Activated naive CD8-positive, alpha-beta T cell treated with anti-CD3 and anti-CD28 coated beads for 36 hours (primary cell): Measurements from ENCODE around the gene PPP1R2. TPM values are rescaled to one million over a fixed set of nuclear protein-coding genes. Genes with fewer than 3 reads are reported as not detected.
A peak's percentile ranks its signal among the peaks of the same experiment; 100 is the strongest.

Experiments
- DNase-seq: peaks from one replicate; pipeline ENCODE4 v3.0.0; 2021
- H3K27ac Mint-ChIP-seq: one replicate; pipeline ENCODE4 v1.8.0; 2022; ENCODE audit warnings: mild to moderate bottlenecking, moderate library complexity, mixed read lengths
- H3K27me3 Mint-ChIP-seq: one replicate; pipeline ENCODE4 v1.8.0; 2022; ENCODE audit warnings: mild to moderate bottlenecking, mixed read lengths
- H3K36me3 Mint-ChIP-seq: one replicate; pipeline ENCODE4 v1.8.0; 2021; ENCODE audit warnings: mild to moderate bottlenecking, mixed read lengths
- H3K4me1 Mint-ChIP-seq: one replicate; pipeline ENCODE4 v1.8.0; 2021; ENCODE audit warnings: mixed read lengths
- H3K4me3 Mint-ChIP-seq: one replicate; pipeline ENCODE4 v1.8.0; 2022; ENCODE audit warnings: mild to moderate bottlenecking, moderate library complexity, mixed read lengths
- H3K9me3 Mint-ChIP-seq: one replicate; pipeline ENCODE4 v1.8.0; 2022; ENCODE audit warnings: mixed read lengths
- total RNA-seq, 2 experiments: library from RNA; stranded (reverse); gene quantifications; one replicate each; pipeline ENCODE4 v1.2.3, GENCODE V29; 2021

PPP1R2 gene
- total RNA-seq, 2 experiments from 2014 or later: 89.5 to 91.8 TPM

- H3K36me3 Mint-ChIP-seq: no peaks in the 10 kb centered on the region
- peaks cover 12% of the 10 kb centered on the region for H3K4me1 Mint-ChIP-seq
- H3K9me3 Mint-ChIP-seq: no peaks in the 10 kb centered on the region
- no peaks in the 10 kb centered on the region for H3K27me3 Mint-ChIP-seq
- DNase-seq: no peak
- H3K4me3 Mint-ChIP-seq: no peak overlapping the region
- no peak overlapping the region for H3K27ac Mint-ChIP-seq
Observed at GRCh38 chr3:195574497-195575304, 31.6 kb upstream of the PPP1R2 start.

GRCh38 chr3:195573611-195574496, 30.7 kb upstream of the PPP1R2 start:
- Mint-ChIP-seq H3K9me3 (no peaks in the 10 kb centered on the region), H3K27me3 (no peaks in the 10 kb centered on the region), H3K4me3 (no peak overlapping the region), H3K27ac (no peak overlapping the region), H3K36me3 (no peaks in the 10 kb centered on the region), H3K4me1 (peaks cover 9% of the 10 kb centered on the region)
- no peak for DNase-seq

GRCh38 chr3:195571361-195571760, 28.2 kb upstream of the PPP1R2 start:
- no peak for DNase-seq
- Mint-ChIP-seq H3K4me1 (peaks cover 12% of the 10 kb centered on the region), H3K4me3 (no peak overlapping the region), H3K27me3 (no peaks in the 10 kb centered on the region), H3K27ac (no peak overlapping the region), H3K9me3 (no peaks in the 10 kb centered on the region), H3K36me3 (no peaks in the 10 kb centered on the region)

- Mint-ChIP-seq H3K27me3 (no peaks in the 10 kb centered on the region), H3K36me3 (no peaks in the 10 kb centered on the region), H3K9me3 (no peaks in the 10 kb centered on the region), H3K4me3 (no peak overlapping the region), H3K27ac (no peak overlapping the region), H3K4me1 (peaks cover 12% of the 10 kb centered on the region)
- DNase-seq: no peak
Observed at GRCh38 chr3:195570912-195571311, 27.8 kb upstream of the PPP1R2 start.

- peaks cover 12% of the 10 kb centered on the region for H3K4me1 Mint-ChIP-seq
- H3K27me3 Mint-ChIP-seq: no peaks in the 10 kb centered on the region
- no peak overlapping the region for H3K27ac Mint-ChIP-seq
Observed at GRCh38 chr3:195570344-195570743, 27.2 kb upstream of the PPP1R2 start.

GRCh38 chr3:195568630-195569029, 25.5 kb upstream of the PPP1R2 start:
- Mint-ChIP-seq H3K9me3 (no peaks in the 10 kb centered on the region), H3K4me1 (peaks cover 12% of the 10 kb centered on the region), H3K27ac (no peak overlapping the region), H3K27me3 (no peaks in the 10 kb centered on the region), H3K36me3 (no peaks in the 10 kb centered on the region), H3K4me3 (no peak overlapping the region)
- DNase-seq: no peak

More at GRCh38 chr3:195570344-195570743, 27.2 kb upstream of the PPP1R2 start:
- Mint-ChIP-seq H3K36me3 (no peaks in the 10 kb centered on the region), H3K4me3 (no peak overlapping the region), H3K9me3 (no peaks in the 10 kb centered on the region)
- DNase-seq: no peak

GRCh38 chr3:195566797-195567196, 23.7 kb upstream of the PPP1R2 start:
- Mint-ChIP-seq H3K27me3 (no peaks in the 10 kb centered on the region), H3K27ac (no peak overlapping the region), H3K4me3 (no peak overlapping the region), H3K36me3 (no peaks in the 10 kb centered on the region), H3K4me1 (peaks cover 12% of the 10 kb centered on the region), H3K9me3 (no peaks in the 10 kb centered on the region)
- DNase-seq: no peak

- DNase-seq: no peak
- no peaks in the 10 kb centered on the region for H3K27me3 Mint-ChIP-seq
- H3K4me3 Mint-ChIP-seq: no peak overlapping the region
- H3K36me3 Mint-ChIP-seq: no peaks in the 10 kb centered on the region
- H3K9me3 Mint-ChIP-seq: no peaks in the 10 kb centered on the region
- peaks cover 12% of the 10 kb centered on the region for H3K4me1 Mint-ChIP-seq
- H3K27ac Mint-ChIP-seq: no peak overlapping the region
Observed at GRCh38 chr3:195565716-195566115, 22.6 kb upstream of the PPP1R2 start.

- no peak for DNase-seq
- H3K4me3 Mint-ChIP-seq: no peak overlapping the region
- H3K9me3 Mint-ChIP-seq: no peaks in the 10 kb centered on the region
- H3K36me3 Mint-ChIP-seq: no peaks in the 10 kb centered on the region
- H3K27ac Mint-ChIP-seq: no peak overlapping the region
- peaks cover 14% of the 10 kb centered on the region for H3K4me1 Mint-ChIP-seq
- H3K27me3 Mint-ChIP-seq: no peaks in the 10 kb centered on the region
Observed at GRCh38 chr3:195563317-195563716, 20.2 kb upstream of the PPP1R2 start.

GRCh38 chr3:195559723-195560409, 16.7 kb upstream of the PPP1R2 start:
- no peaks in the 10 kb centered on the region for H3K36me3 Mint-ChIP-seq
- H3K4me3 Mint-ChIP-seq: no peak overlapping the region
- H3K27ac Mint-ChIP-seq: no peak overlapping the region
- H3K27me3 Mint-ChIP-seq: no peaks in the 10 kb centered on the region
- no peak for DNase-seq
- H3K4me1 Mint-ChIP-seq: peaks cover 20% of the 10 kb centered on the region
- H3K9me3 Mint-ChIP-seq: no peaks in the 10 kb centered on the region

- no peaks in the 10 kb centered on the region for H3K9me3 Mint-ChIP-seq
- H3K36me3 Mint-ChIP-seq: no peaks in the 10 kb centered on the region
- no peak overlapping the region for H3K4me3 Mint-ChIP-seq
- no peaks in the 10 kb centered on the region for H3K27me3 Mint-ChIP-seq
- H3K27ac Mint-ChIP-seq: peak overlapping the region; percentile 32
- peaks cover 24% of the 10 kb centered on the region for H3K4me1 Mint-ChIP-seq
- no peak for DNase-seq
Observed at GRCh38 chr3:195558602-195559001, 15.5 kb upstream of the PPP1R2 start.

GRCh38 chr3:195557322-195557721, 14.2 kb upstream of the PPP1R2 start:
- Mint-ChIP-seq H3K9me3 (no peaks in the 10 kb centered on the region), H3K27me3 (no peaks in the 10 kb centered on the region), H3K4me3 (no peak overlapping the region), H3K36me3 (no peaks in the 10 kb centered on the region), H3K27ac (no peak overlapping the region), H3K4me1 (peaks cover 33% of the 10 kb centered on the region)
- no peak for DNase-seq

- Mint-ChIP-seq H3K27ac (no peak overlapping the region), H3K4me1 (peaks cover 42% of the 10 kb centered on the region), H3K36me3 (no peaks in the 10 kb centered on the region), H3K9me3 (no peaks in the 10 kb centered on the region), H3K27me3 (no peaks in the 10 kb centered on the region), H3K4me3 (no peak overlapping the region)
- DNase-seq: peak; percentile 31
Observed at GRCh38 chr3:195556390-195556789, 13.3 kb upstream of the PPP1R2 start.

GRCh38 chr3:195555110-195555509, 12.0 kb upstream of the PPP1R2 start:
- no peak overlapping the region for H3K4me3 Mint-ChIP-seq
- peaks cover 53% of the 10 kb centered on the region for H3K4me1 Mint-ChIP-seq

GRCh38 chr3:195554458-195554857, 11.3 kb upstream of the PPP1R2 start:
- Mint-ChIP-seq H3K9me3 (no peaks in the 10 kb centered on the region), H3K4me1 (peaks cover 55% of the 10 kb centered on the region), H3K27me3 (no peaks in the 10 kb centered on the region), H3K36me3 (no peaks in the 10 kb centered on the region), H3K27ac (no peak overlapping the region), H3K4me3 (no peak overlapping the region)
- DNase-seq: no peak

More at GRCh38 chr3:195555110-195555509, 12.0 kb upstream of the PPP1R2 start:
- H3K27me3 Mint-ChIP-seq: no peaks in the 10 kb centered on the region
- peak overlapping the region; percentile 2 for H3K27ac Mint-ChIP-seq
- no peak for DNase-seq
- no peaks in the 10 kb centered on the region for H3K9me3 Mint-ChIP-seq
- H3K36me3 Mint-ChIP-seq: no peaks in the 10 kb centered on the region
